Kidney (tissue), 14 donors: ENCODE measurements around the gene XPO1. TPM values are rescaled to one million over a fixed set of nuclear protein-coding genes. Genes with fewer than 3 reads are reported as not detected.

Experiments used
- DNase-seq, 5 donors: peaks; one replicate each; pipeline ENCODE4 v3.0.0-alpha.2; 2013 to 2020
- FAIRE-seq: peaks from 2 replicates; lab custom pipeline; 2012; peaks lifted over from hg19 to GRCh38; lab: Jason Lieb, UNC
- H3K27ac ChIP-seq, 2 donors: one replicate each; pipeline ENCODE4 v1.7.0; 2013; ENCODE audit warnings: low read depth in 2 of 2, low read length in 2 of 2, inconsistent platforms in 1 of 2
- H3K27me3 ChIP-seq: one replicate; pipeline ENCODE4 v1.7.1; 2013; ENCODE audit warnings: low read length, inconsistent platforms; ENCODE audit not compliant: control insufficient read depth, insufficient read depth
- H3K36me3 ChIP-seq, 3 donors: one replicate each; pipeline versions ENCODE4 v1.7.0 to v1.7.1; 2013; ENCODE audit warnings: low read length in 3 of 3, control low read depth in 1 of 3, inconsistent platforms in 1 of 3; ENCODE audit not compliant: insufficient read depth in 3 of 3, control insufficient read depth in 2 of 3
- H3K4me1 ChIP-seq, 3 donors: one replicate each; pipeline versions ENCODE4 v1.7.0 to v1.7.1; 2013; ENCODE audit warnings: low read length in 3 of 3, inconsistent platforms in 1 of 3, low read depth in 1 of 3; ENCODE audit not compliant: control insufficient read depth in 2 of 3, insufficient read depth in 2 of 3
- H3K4me3 ChIP-seq, 3 donors: one replicate each; pipeline versions ENCODE4 v1.7.0 to v1.8.1; 2013; ENCODE audit warnings: low read length in 3 of 3, control low read depth in 1 of 3, inconsistent platforms in 1 of 3
- H3K9ac ChIP-seq, 3 donors: one replicate each; pipeline versions ENCODE4 v1.7.0 to v1.7.1; 2013; ENCODE audit warnings: low read length in 3 of 3, control low read depth in 1 of 3, inconsistent platforms in 1 of 3
- H3K9me3 ChIP-seq, 3 donors: one replicate each; pipeline versions ENCODE4 v1.7.0 to v1.7.1; 2013; ENCODE audit warnings: low read length in 3 of 3, control low read depth in 1 of 3, inconsistent platforms in 1 of 3; ENCODE audit not compliant: control insufficient read depth in 2 of 3, insufficient read depth in 1 of 3
- CTCF ChIP-seq: IDR thresholded peaks from 3 replicates; pipeline ENCODE4 v1.5.1; 2012; ENCODE audit warnings: mild to moderate bottlenecking, moderate library complexity, borderline replicate concordance; ENCODE audit not compliant: insufficient read depth; ENCODE audit errors: extremely low read depth
- intact Hi-C: fragments of 100-400 bp; cut with DNase I; formaldehyde crosslinking; loops from one replicate; pipeline ENCODE4 v1.11.1; 2022
- polyA plus RNA-seq: library from polyadenylated mRNA; stranded (reverse); fragments of 350-450 nt; fragmentation: Illumina TruSeq; extraction: RNeasy Lipid Tissue Mini Kit (QIAGEN cat#74804); gene quantifications from one replicate; pipeline ENCODE4 v1.2.3, GENCODE V29; 2014; ENCODE audit warnings: low read depth, low replicate concordance; ENCODE audit not compliant: insufficient read depth
- total RNA-seq: library from RNA; stranded (reverse); fragmentation: NEBNext Ultra II Directional; extraction: Animal tissue kit (Norgen Biotek cat#: 25700); gene quantifications from one replicate; pipeline ENCODE4 v1.2.1, GENCODE V29; 2021
- donor health status: control.
- donor health status: control.
- donor health status: control.
- donor health status: control.
- donor health status: control.
- donor health status: DM: yes; HTN: yes; CAD: no.
- donor health status: Normal renal cell carcinoma (clear cell type).

Gene XPO1
- total and polyA plus RNA-seq, 2 donors from 2014 or later: 37.8 to 117 TPM

GRCh38 chr2:61433606-61434005 is 104.5 kb downstream of the XPO1 start:
- no peaks in the 10 kb centered on the region for H3K27me3 ChIP-seq
- FAIRE-seq (no peak), DNase-seq (no peak)
- no peaks in the 10 kb centered on the region for H3K9me3 ChIP-seq
- no peak overlapping the region for H3K4me3 ChIP-seq
- TF ChIP-seq CTCF: no peak
- peaks cover 0 to 13% (median 0%) of the 10 kb centered on the region in 3 donors for H3K4me1 ChIP-seq
- no peak overlapping the region for H3K9ac ChIP-seq
- no peaks in the 10 kb centered on the region for H3K36me3 ChIP-seq
- no peak overlapping the region for H3K27ac ChIP-seq
- intact Hi-C loops: no loop called here

- Histone ChIP-seq H3K27me3 (no peaks in the 10 kb centered on the region), H3K36me3 (no peaks in the 10 kb centered on the region), H3K4me1 (peaks cover 0 to 13% (median 0%) of the 10 kb centered on the region in 3 donors), H3K9me3 (no peaks in the 10 kb centered on the region), H3K27ac (no peak overlapping the region), H3K9ac (no peak overlapping the region), H3K4me3 (no peak overlapping the region)
- no peak for FAIRE-seq
- intact Hi-C loops: no loop called here
- DNase-seq: no peak
- TF ChIP-seq CTCF: no peak
These were observed 105.2 kb downstream of the XPO1 start for GRCh38 chr2:61432990-61433389.

- intact Hi-C loops: no loop called here
- no peak overlapping the region for H3K4me3 ChIP-seq
- H3K4me1 ChIP-seq: peaks cover 0 to 16% (median 0%) of the 10 kb centered on the region in 3 donors
These were observed 106.8 kb downstream of the XPO1 start for GRCh38 chr2:61431345-61431744.

More at GRCh38 chr2:61431345-61431744, 106.8 kb downstream of the XPO1 start:
- Histone ChIP-seq H3K9ac (no peak overlapping the region), H3K27ac (no peak overlapping the region), H3K27me3 (no peaks in the 10 kb centered on the region), H3K9me3 (no peaks in the 10 kb centered on the region), H3K36me3 (no peaks in the 10 kb centered on the region)
- no peak for TF ChIP-seq CTCF
- no peak for FAIRE-seq
- DNase-seq: no peak

Other genes with a start within 250 kb of the XPO1 start
- gene USP34, start 67.3 kb downstream of the XPO1 start, total RNA-seq: 112 TPM
- 37.2 TPM for gene USP34, start 67.3 kb downstream of the XPO1 start, polyA plus RNA-seq